ENCODE data around the gene UNK. TPM values are rescaled to one million over a fixed set of nuclear protein-coding genes. Genes with fewer than 3 reads are reported as not detected.

The UNK gene
- total and polyA plus RNA-seq, 2 donors (not counting 1 experiment from before 2014, with no cell fraction given), result 15.0 to 15.2 TPM

- TF ChIP-seq EZH2 (IDR thresholded peaks at IDR 0.05; ENCODE audit: low read length, missing control alignments) (no peak), CTCF (conservative IDR thresholded peaks at IDR 0.05 in 1 of 2, IDR thresholded peaks at IDR 0.05 in 1 of 2; ENCODE audit: low read depth in 1 of 2, low read length in 2 of 2) (no peak)
- Histone ChIP-seq H3K4me1 (ENCODE audit: control insufficient read depth, extremely low read depth, insufficient read depth, low read length) (no peaks in the 10 kb centered on the region), H3K9me3 (ENCODE audit: control insufficient read depth, insufficient read depth, low read depth, low read length) (no peaks in the 10 kb centered on the region), H3K79me2 (ENCODE audit: control insufficient read depth, insufficient read depth, low read length) (no peaks in the 10 kb centered on the region), H3K4me3 (replicated peaks in 1 of 4; ENCODE audit: control extremely low read depth in 1 of 4, insufficient read depth in 1 of 4, low read depth in 3 of 4, low read length in 4 of 4) (no peak overlapping the region), H3K27ac (ENCODE audit: insufficient read depth, low read length) (no peak overlapping the region), H4K20me1 (ENCODE audit: control insufficient read depth, extremely low read depth, insufficient read depth, low read length) (no peaks in the 10 kb centered on the region), H3K9ac (ENCODE audit: insufficient read depth, low read length) (no peak overlapping the region), H3K4me2 (ENCODE audit: extremely low read depth, insufficient read depth, low read length) (no peak overlapping the region), H2AFZ (ENCODE audit: low read length) (no peak overlapping the region), H3K27me3 (ENCODE audit: control insufficient read depth, insufficient read depth, low read length) (no peaks in the 10 kb centered on the region), H3K36me3 (ENCODE audit: control insufficient read depth, insufficient read depth, low read length) (no peaks in the 10 kb centered on the region)
- DNase-seq (ENCODE audit: low read depth in 2 of 2), result no peak
These were observed 53.3 kb downstream of the UNK start for GRCh38 chr17:75837899-75838298.

- Histone ChIP-seq H4K20me1 (ENCODE audit: control insufficient read depth, extremely low read depth, insufficient read depth, low read length) (no peaks in the 10 kb centered on the region), H2AFZ (ENCODE audit: low read length) (no peak overlapping the region), H3K4me3 (replicated peaks in 1 of 4; ENCODE audit: control extremely low read depth in 1 of 4, insufficient read depth in 1 of 4, low read depth in 3 of 4, low read length in 4 of 4) (no peak overlapping the region), H3K79me2 (ENCODE audit: control insufficient read depth, insufficient read depth, low read length) (no peaks in the 10 kb centered on the region), H3K27me3 (ENCODE audit: control insufficient read depth, insufficient read depth, low read length) (no peaks in the 10 kb centered on the region), H3K4me2 (ENCODE audit: extremely low read depth, insufficient read depth, low read length) (no peak overlapping the region), H3K36me3 (ENCODE audit: control insufficient read depth, insufficient read depth, low read length) (no peaks in the 10 kb centered on the region), H3K4me1 (ENCODE audit: control insufficient read depth, extremely low read depth, insufficient read depth, low read length) (no peaks in the 10 kb centered on the region), H3K27ac (ENCODE audit: insufficient read depth, low read length) (no peak overlapping the region), H3K9me3 (ENCODE audit: control insufficient read depth, insufficient read depth, low read depth, low read length) (no peaks in the 10 kb centered on the region), H3K9ac (ENCODE audit: insufficient read depth, low read length) (no peak overlapping the region)
- TF ChIP-seq EZH2 (IDR thresholded peaks at IDR 0.05; ENCODE audit: low read length, missing control alignments), result no peak
- TF ChIP-seq CTCF (conservative IDR thresholded peaks at IDR 0.05 in 1 of 2, IDR thresholded peaks at IDR 0.05 in 1 of 2; ENCODE audit: low read depth in 1 of 2, low read length in 2 of 2), result no peak
- no peak for DNase-seq (ENCODE audit: low read depth in 2 of 2)
These were observed 53.8 kb downstream of the UNK start for GRCh38 chr17:75838410-75838809.

- Histone ChIP-seq H2AFZ (ENCODE audit: low read length) (no peak overlapping the region), H3K9me3 (ENCODE audit: control insufficient read depth, insufficient read depth, low read depth, low read length) (no peaks in the 10 kb centered on the region), H3K36me3 (ENCODE audit: control insufficient read depth, insufficient read depth, low read length) (no peaks in the 10 kb centered on the region), H3K9ac (ENCODE audit: insufficient read depth, low read length) (no peak overlapping the region), H3K27me3 (ENCODE audit: control insufficient read depth, insufficient read depth, low read length) (no peaks in the 10 kb centered on the region), H4K20me1 (ENCODE audit: control insufficient read depth, extremely low read depth, insufficient read depth, low read length) (no peaks in the 10 kb centered on the region), H3K4me2 (ENCODE audit: extremely low read depth, insufficient read depth, low read length) (no peak overlapping the region), H3K4me3 (replicated peaks in 1 of 4; ENCODE audit: control extremely low read depth in 1 of 4, insufficient read depth in 1 of 4, low read depth in 3 of 4, low read length in 4 of 4) (no peak overlapping the region), H3K27ac (ENCODE audit: insufficient read depth, low read length) (no peak overlapping the region), H3K4me1 (ENCODE audit: control insufficient read depth, extremely low read depth, insufficient read depth, low read length) (peaks cover 3% of the 10 kb centered on the region), H3K79me2 (ENCODE audit: control insufficient read depth, insufficient read depth, low read length) (no peaks in the 10 kb centered on the region)
- TF ChIP-seq EZH2 (IDR thresholded peaks at IDR 0.05; ENCODE audit: low read length, missing control alignments) (no peak), CTCF (conservative IDR thresholded peaks at IDR 0.05 in 1 of 2, IDR thresholded peaks at IDR 0.05 in 1 of 2; ENCODE audit: low read depth in 1 of 2, low read length in 2 of 2) (no peak)
- DNase-seq (ENCODE audit: low read depth in 2 of 2), result no peak
These were observed 55.6 kb downstream of the UNK start for GRCh38 chr17:75839942-75840798.
